Panc1 (cell line): ENCODE measurements around the gene DPH1. TPM values are rescaled to one million over a fixed set of nuclear protein-coding genes. Genes with fewer than 3 reads are reported as not detected.
"Not testable (repeated sequence)": the region's sequence is repeated elsewhere in the genome, so short reads cannot be mapped to it uniquely, and the experiment has no call there.

Source experiments
- ATAC-seq: fragments of 200-7000 bp; cut with Tn5 transposase; 2 replicates; pipeline ENCODE4 v1.9.1; 2020; ENCODE audit warnings: mild to moderate bottlenecking, moderate library complexity
- BruUV-seq: library from RNA; stranded (reverse); fragments of 400-500 nt; replicated peaks from 2 replicates; lab custom pipeline; 2021; lab: Mats Ljungman, UMichigan
- CTCF ChIA-PET: fragments of 300-600 bp; sonication (Branson Sonifier 250); formaldehyde crosslinking; loops from one replicate; lab custom pipeline; 2022; ENCODE audit warnings: antibody characterized with exemption; lab: Charles Lee
- POLR2A ChIA-PET: fragments of 300-600 bp; sonication (Branson Sonifier 250); formaldehyde crosslinking; loops from one replicate; lab custom pipeline; 2022; ENCODE audit warnings: antibody characterized with exemption; lab: Charles Lee
- DNase-seq: peaks from one replicate; pipeline ENCODE4 v3.0.0-alpha.2; 2010; ENCODE audit warnings: low read depth, low spot score
- H3K27ac ChIP-seq: 2 replicates; pipeline ENCODE4 v1.5.1; 2011; ENCODE audit warnings: mild to moderate bottlenecking, low read length, inconsistent platforms
- H3K27me3 ChIP-seq: fragments of 200-500 bp; sonication (Bioruptor generic); 2 replicates; pipeline ENCODE4 v1.6.0; 2014; ENCODE audit warnings: low read length, inconsistent platforms; ENCODE audit not compliant: control insufficient read depth, insufficient read depth
- H3K36me3 ChIP-seq: fragments of 200-500 bp; sonication (Bioruptor generic); 2 replicates; pipeline ENCODE4 v1.5.1; 2014; ENCODE audit warnings: inconsistent platforms, mild to moderate bottlenecking, low read length, moderate library complexity; ENCODE audit not compliant: control insufficient read depth, insufficient read depth
- H3K4me1 ChIP-seq: 2 replicates; pipeline ENCODE4 v1.5.1; 2011; ENCODE audit warnings: inconsistent platforms, mild to moderate bottlenecking, low read length, moderate library complexity; ENCODE audit not compliant: control insufficient read depth, insufficient read depth
- H3K4me3 ChIP-seq, 2 experiments: 2 replicates each; pipeline ENCODE4 v1.5.1; 2011 to 2012; ENCODE audit warnings: low read depth in 2 of 2, low read length in 2 of 2, mild to moderate bottlenecking in 2 of 2, inconsistent platforms in 1 of 2, moderate library complexity in 1 of 2
- H3K9me3 ChIP-seq: fragments of 200-500 bp; sonication (Bioruptor generic); 2 replicates; pipeline ENCODE4 v1.5.1; 2014; ENCODE audit warnings: low read depth, mild to moderate bottlenecking, inconsistent platforms, low read length, moderate library complexity; ENCODE audit not compliant: control insufficient read depth, insufficient read depth
- CTCF ChIP-seq: fragments of 450-650 bp; IDR thresholded peaks from 2 replicates; pipeline ENCODE4 v1.5.1; 2017; ENCODE audit warnings: mild to moderate bottlenecking
- POLR2AphosphoS5 ChIP-seq: IDR thresholded peaks from 2 replicates; pipeline ENCODE4 v1.6.1; 2012; ENCODE audit warnings: mild to moderate bottlenecking, low read depth, low read length, moderate library complexity
- REST ChIP-seq, 2 experiments: IDR thresholded peaks; 2 replicates each; pipeline ENCODE4 v1.6.1; 2011 to 2012; ENCODE audit warnings: low read depth in 2 of 2, control low read depth in 1 of 2, low read length in 1 of 2, mild to moderate bottlenecking in 1 of 2, moderate library complexity in 1 of 2; ENCODE audit not compliant: insufficient read depth in 1 of 2
- SIN3A ChIP-seq: IDR thresholded peaks from 2 replicates; pipeline ENCODE4 v1.6.1; 2012; ENCODE audit warnings: low read depth, mild to moderate bottlenecking, low read length, moderate library complexity, borderline replicate concordance; ENCODE audit not compliant: insufficient read depth
- TCF7L2 ChIP-seq: IDR thresholded peaks from 2 replicates; pipeline ENCODE4 v1.6.1; 2011; ENCODE audit warnings: mild to moderate bottlenecking, low read depth, low read length, inconsistent platforms
- in situ Hi-C: cut with HindIII; loops from 2 replicates; pipeline ENCODE4 v1.10.0; 2016; ENCODE audit warnings: low sequenced_read_pairs, low pct_unique_long_range_greater_than_20kb
- intact Hi-C: fragments of 100-400 bp; cut with micrococcal nuclease; formaldehyde crosslinking; loops from one replicate; pipeline ENCODE4 v1.10.0; 2022; ENCODE audit not compliant: unreplicated experiment
- total RNA-seq: library from RNA; stranded (reverse); gene quantifications from one replicate; pipeline ENCODE4 v1.2.1, GENCODE V29; 2021; ENCODE audit not compliant: unreplicated experiment

The DPH1 gene
- total RNA-seq, 1 experiment from 2014 or later = 24.3 TPM

- CTCF ChIA-PET, DNase-seq, H3K27ac ChIP-seq, H3K27me3 ChIP-seq, POLR2A ChIA-PET, H3K36me3 ChIP-seq, H3K9me3 ChIP-seq, intact Hi-C loops, H3K4me1 ChIP-seq, H3K4me3 ChIP-seq, in situ Hi-C loops, BruUV-seq: not testable (repeated sequence)
- peak; percentile 56; the same call in 1 of the 2 replicates for ATAC-seq
These were observed 16.5 kb upstream of the DPH1 start for GRCh38 chr17:2013220-2013993.

- in situ Hi-C loops = no loop called here
- intact Hi-C loops = no loop called here
- no peaks in the 10 kb centered on the region for H3K36me3 ChIP-seq
- no peak for ATAC-seq
- no peak for DNase-seq
- CTCF ChIA-PET = no interaction called here
- TF ChIP-seq POLR2AphosphoS5 (no peak), CTCF (no peak), TCF7L2 (no peak), SIN3A (no peak), REST (IDR thresholded peaks at IDR 0.05; ENCODE audit: insufficient read depth in 1 of 2, low read depth in 2 of 2, low read length in 1 of 2) (no peak)
- POLR2A ChIA-PET = no interaction called here
- no peak overlapping the region for H3K4me3 ChIP-seq
- no peaks in the 10 kb centered on the region for H3K4me1 ChIP-seq
- H3K27ac ChIP-seq = no peak overlapping the region
- H3K27me3 ChIP-seq = no peaks in the 10 kb centered on the region
- no peaks in the 10 kb centered on the region for H3K9me3 ChIP-seq
- no TSS peak for BruUV-seq
These were observed 16.0 kb upstream of the DPH1 start for GRCh38 chr17:2013994-2014317.

- Histone ChIP-seq H3K36me3 (no peaks in the 10 kb centered on the region), H3K9me3 (no peaks in the 10 kb centered on the region), H3K27me3 (no peaks in the 10 kb centered on the region), H3K4me1 (no peaks in the 10 kb centered on the region), H3K4me3 (no peak overlapping the region), H3K27ac (no peak overlapping the region)
- intact Hi-C loops = no loop called here
- no TSS peak for BruUV-seq
- ATAC-seq (no peak), DNase-seq (no peak)
- CTCF ChIA-PET = interaction anchor here (0.5 kb wide), 1 partner anchor 149 kb away, joined by 3 read pairs; no protein-coding TSS in a partner anchor
- TF ChIP-seq POLR2AphosphoS5 = no peak
- TF ChIP-seq TCF7L2 = no peak
- TF ChIP-seq CTCF = no peak
- no peak for TF ChIP-seq REST (IDR thresholded peaks at IDR 0.05; ENCODE audit: insufficient read depth in 1 of 2, low read depth in 2 of 2, low read length in 1 of 2)
- in situ Hi-C loops = no loop called here
- POLR2A ChIA-PET = interaction anchor here (0.9 kb wide), 1 partner anchor 107 kb away, joined by 3 read pairs; no protein-coding TSS in a partner anchor
These were observed 14.6 kb upstream of the DPH1 start for GRCh38 chr17:2015314-2015713.
